Right lobe of liver (tissue), 6 donors: ENCODE data around the gene ABCC3. TPM values are rescaled to one million over a fixed set of nuclear protein-coding genes. Genes with fewer than 3 reads are reported as not detected.

Experiments
- ATAC-seq, 4 donors: fragments of 200-7000 bp; cut with Tn5 transposase; one replicate each; pipeline ENCODE4 v1.9.1; 2020; ENCODE audit warnings: mild to moderate bottlenecking in 4 of 4, moderate library complexity in 4 of 4
- DNase-seq, 3 donors: peaks; one replicate each; pipeline ENCODE4 v3.0.0-alpha.2; 2020
- H3K27ac ChIP-seq, 3 donors: fragments of 200-600 bp; one replicate each; pipeline ENCODE4 v1.8.0; 2022
- H3K27me3 ChIP-seq, 2 donors: fragments of 200-600 bp; one replicate each; pipeline ENCODE4 v1.8.0; 2022
- H3K36me3 ChIP-seq, 4 donors: fragments of 200-600 bp; sonication (generic) in 1 of 4; one replicate each; pipeline versions ENCODE4 v1.5.1 to v1.8.0; 2017 to 2022; ENCODE audit warnings: control low read depth in 1 of 4
- H3K4me1 ChIP-seq, 4 donors: fragments of 200-600 bp; sonication (generic) in 1 of 4; one replicate each; pipeline versions ENCODE4 v1.5.1 to v1.8.0; 2017 to 2022; ENCODE audit warnings: control low read depth in 1 of 4
- H3K4me3 ChIP-seq, 3 donors: fragments of 200-600 bp; one replicate each; pipeline ENCODE4 v1.8.0; 2022
- H3K9me3 ChIP-seq, 4 donors: fragments of 200-600 bp; sonication (generic) in 1 of 4; one replicate each; pipeline versions ENCODE4 v1.5.1 to v1.8.0; 2017 to 2022; ENCODE audit warnings: control low read depth in 1 of 4
- CTCF ChIP-seq, 4 donors: fragments of 200-600 bp in 3 of 4; fragments of 450-650 bp in 1 of 4; IDR thresholded peaks; one replicate each; pipeline versions ENCODE4 v1.5.1 to v1.8.0; 2016 to 2022; ENCODE audit warnings: antibody characterized with exemption in 4 of 4, mild to moderate bottlenecking in 2 of 4
- POLR2A ChIP-seq: fragments of 450-650 bp; IDR thresholded peaks from one replicate; pipeline ENCODE4 v1.6.1; 2017; ENCODE audit warnings: antibody characterized with exemption, mild to moderate bottlenecking
- WGBS: methylation state at CpG from one replicate; pipeline ENCODE4 v1.1.6; 2018; ENCODE audit warnings: low coverage, low lambda C conversion rate; ENCODE audit not compliant: insufficient coverage; ENCODE audit errors: missing lambda C conversion rate; 5-methylcytosine and 5-hydroxymethylcytosine counted together
- intact Hi-C, 2 donors: fragments of 100-400 bp; cut with DNase I; formaldehyde crosslinking; loops; one replicate each; pipeline versions ENCODE4 v1.11.2 to v1.14.1; 2022
- total RNA-seq, 6 experiments: library from RNA; depleted of rRNA in 2 of 6; stranded (reverse); fragments of >200 nt in 2 of 6; fragmentation: NEBNext Ultra II Directional in 3 of 6; extraction: Animal tissue kit (Norgen Biotek cat#: 25700) in 3 of 6; gene quantifications; one replicate each; pipeline versions ENCODE4 v1.1.0 to v1.2.4, GENCODE V29; 2016 to 2023
- donor health status: DM: no; HTN: yes; CAD: no.
- donor health status: DM: no; HTN: no; CAD: no.
- donor health status: DM: no; HTN: no; CAD: no.
- donor health status: DM: no; HTN: yes; CAD: no.
- donor health status: DM: no; HTN: yes; CAD: no.

Gene ABCC3
- total RNA-seq, 6 experiments from 2014 or later: 146 to 286 (median 178) TPM

DNA sequence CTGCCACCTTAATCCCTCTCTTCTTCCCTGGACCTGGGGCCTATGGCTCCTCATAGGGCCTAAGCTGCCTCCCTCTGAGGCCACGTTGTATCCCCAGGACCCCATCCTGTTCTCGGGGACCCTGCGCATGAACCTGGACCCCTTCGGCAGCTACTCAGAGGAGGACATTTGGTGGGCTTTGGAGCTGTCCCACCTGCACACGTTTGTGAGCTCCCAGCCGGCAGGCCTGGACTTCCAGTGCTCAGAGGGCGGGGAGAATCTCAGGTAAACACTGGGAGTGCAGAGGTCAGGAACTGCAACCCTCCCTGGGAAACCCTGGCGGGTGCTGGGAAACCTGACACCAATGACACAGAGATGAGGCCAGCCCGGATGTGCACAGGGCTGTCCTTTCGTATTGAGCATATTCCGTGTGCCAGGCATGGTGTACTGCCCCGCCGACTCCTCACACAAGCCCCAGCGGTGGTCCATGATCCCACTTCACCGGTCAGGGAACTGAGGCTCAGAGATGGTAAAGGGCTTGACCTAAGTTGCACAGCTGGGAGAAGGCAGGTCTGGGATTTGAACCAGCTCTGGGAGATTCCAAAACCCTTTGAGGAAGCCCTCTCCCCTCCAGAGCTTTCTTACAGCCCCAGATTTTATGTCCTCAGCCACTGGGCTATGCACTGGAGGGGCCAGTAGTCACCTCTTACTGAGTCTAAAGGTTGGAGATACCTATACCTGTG, 50.1 kb downstream of the ABCC3 start:
- Histone ChIP-seq H3K27ac (peak overlapping the region; percentile 61 to 70 (median 61)), H3K4me3 (no peak overlapping the region), H3K36me3 (peaks cover 0 to 7% (median under 1%) of the 10 kb centered on the region in 4 donors), H3K4me1 (peaks cover 3 to 67% (median 37%) of the 10 kb centered on the region in 4 donors), H3K9me3 (no peaks in the 10 kb centered on the region), H3K27me3 (no peaks in the 10 kb centered on the region)
- 14% methylated on average over 5 of the region's 15 CpGs for whole genome bisulfite sequencing
- intact Hi-C loops: loop anchor here in 1 of 2 donors (5.0 kb wide), 1 partner anchor 47 kb away; no protein-coding TSS in a partner anchor
- DNase-seq (peak; percentile 88 to 94 (median 92)), ATAC-seq (peak; percentile 76 to 87 (median 84))
- TF ChIP-seq CTCF (IDR thresholded peaks at IDR 0.05) (no peak), POLR2A (peak; percentile 75)

- DNase-seq: no peak
- peak overlapping the region; percentile 61 to 70 (median 61) for H3K27ac ChIP-seq
- peaks cover 3 to 72% (median 39%) of the 10 kb centered on the region in 4 donors for H3K4me1 ChIP-seq
- TF ChIP-seq POLR2A (no peak), CTCF (IDR thresholded peaks at IDR 0.05) (no peak)
- ATAC-seq: no peak
- no peak overlapping the region for H3K4me3 ChIP-seq
- 81% methylated on average over 1 of the region's 1 CpG for WGBS
- peaks cover 0 to 4% (median 0%) of the 10 kb centered on the region in 4 donors for H3K36me3 ChIP-seq
- H3K27me3 ChIP-seq: no peaks in the 10 kb centered on the region
- intact Hi-C loops: no loop called here
- no peaks in the 10 kb centered on the region for H3K9me3 ChIP-seq
These were observed 50.6 kb downstream of the ABCC3 start for GRCh38 chr17:50685334-50685665.

DNA sequence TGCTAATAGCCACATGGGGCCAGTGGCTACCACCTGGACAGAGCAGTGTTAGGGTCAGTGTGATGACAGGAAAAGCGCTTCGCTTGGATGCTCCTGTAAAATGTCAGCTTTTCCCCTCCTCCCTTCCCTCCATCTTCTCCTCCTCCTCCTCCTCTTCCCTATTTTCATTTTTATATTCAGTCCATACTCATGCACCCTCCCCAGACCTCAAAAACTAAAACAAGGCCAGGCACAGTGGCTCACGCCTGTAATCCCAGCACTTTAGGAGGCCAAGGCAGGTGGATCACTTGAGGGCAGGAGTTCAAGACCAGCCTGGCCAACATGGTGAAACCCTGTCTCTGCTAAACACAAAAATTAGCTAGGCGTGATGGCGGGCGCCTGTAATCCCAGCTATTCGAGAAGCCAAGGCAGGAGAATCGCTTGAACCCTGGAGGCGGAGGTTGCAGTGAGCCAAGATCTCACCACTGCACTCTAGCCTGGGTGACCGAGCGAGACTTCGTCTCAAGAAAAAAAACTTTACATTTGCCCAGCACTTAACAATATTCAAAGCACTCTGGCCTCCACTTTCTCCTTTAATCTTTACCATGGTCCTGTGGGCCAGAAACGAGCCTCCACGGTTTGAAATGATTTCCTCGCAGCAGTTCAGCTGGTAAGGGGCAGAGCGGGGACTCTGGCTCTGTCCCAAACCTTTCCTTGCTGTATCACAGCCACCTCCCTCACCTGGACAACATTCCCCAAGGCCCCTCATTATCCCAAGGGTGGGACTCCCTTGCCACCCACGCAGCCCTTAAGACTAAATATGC, 51.2 kb downstream of the ABCC3 start:
- peaks cover 3 to 78% (median 43%) of the 10 kb centered on the region in 4 donors for H3K4me1 ChIP-seq
- peak overlapping the region; percentile 49 to 70 (median 61) for H3K27ac ChIP-seq
- intact Hi-C loops: no loop called here
- peak in 1 of 3 donors; percentile 24 for DNase-seq
- ATAC-seq: no peak
- no peak for TF ChIP-seq POLR2A
- TF ChIP-seq CTCF (IDR thresholded peaks at IDR 0.05): no peak
- H3K36me3 ChIP-seq: peaks cover 0 to 4% (median 0%) of the 10 kb centered on the region in 4 donors
- WGBS: 58% methylated on average over 11 of the region's 17 CpGs
- H3K27me3 ChIP-seq: no peaks in the 10 kb centered on the region
- no peaks in the 10 kb centered on the region for H3K9me3 ChIP-seq
- no peak overlapping the region for H3K4me3 ChIP-seq

GRCh38 chr17:50686494-50687199, 52.0 kb downstream of the ABCC3 start:
- Histone ChIP-seq H3K4me3 (no peak overlapping the region), H3K9me3 (no peaks in the 10 kb centered on the region), H3K4me1 (peaks cover 6 to 86% (median 50%) of the 10 kb centered on the region in 4 donors), H3K27ac (peak overlapping the region; percentile 49 to 70 (median 59)), H3K36me3 (peaks cover 0 to 4% (median 0%) of the 10 kb centered on the region in 4 donors), H3K27me3 (no peaks in the 10 kb centered on the region)
- WGBS: 41% methylated on average over 5 of the region's 14 CpGs
- ATAC-seq (peak; percentile 66 to 78 (median 72)), DNase-seq (peak; percentile 81 to 89 (median 85))
- TF ChIP-seq CTCF (IDR thresholded peaks at IDR 0.05) (no peak), POLR2A (peak; percentile 65)
- intact Hi-C loops: no loop called here
